Panc1 (cell line): ENCODE data around the gene PDZRN4. TPM values are rescaled to one million over a fixed set of nuclear protein-coding genes. Genes with fewer than 3 reads are reported as not detected.
A peak's percentile ranks its signal among the peaks of the same experiment; 100 is the strongest.
"Not testable (repeated sequence)": the region's sequence is repeated elsewhere in the genome, so short reads cannot be mapped to it uniquely, and the experiment has no call there.

Experiments
- ATAC-seq: fragments of 200-7000 bp; cut with Tn5 transposase; 2 replicates; pipeline ENCODE4 v1.9.1; 2020; ENCODE audit warnings: mild to moderate bottlenecking, moderate library complexity
- BruUV-seq: library from RNA; stranded (reverse); fragments of 400-500 nt; replicated peaks from 2 replicates; lab custom pipeline; 2021; lab: Mats Ljungman, UMichigan
- CTCF ChIA-PET: fragments of 300-600 bp; sonication (Branson Sonifier 250); formaldehyde crosslinking; loops from one replicate; lab custom pipeline; 2022; ENCODE audit warnings: antibody characterized with exemption; lab: Charles Lee
- POLR2A ChIA-PET: fragments of 300-600 bp; sonication (Branson Sonifier 250); formaldehyde crosslinking; loops from one replicate; lab custom pipeline; 2022; ENCODE audit warnings: antibody characterized with exemption; lab: Charles Lee
- DNase-seq: peaks from one replicate; pipeline ENCODE4 v3.0.0-alpha.2; 2010; ENCODE audit warnings: low read depth, low spot score
- H3K27ac ChIP-seq: 2 replicates; pipeline ENCODE4 v1.5.1; 2011; ENCODE audit warnings: mild to moderate bottlenecking, low read length, inconsistent platforms
- H3K27me3 ChIP-seq: fragments of 200-500 bp; sonication (Bioruptor generic); 2 replicates; pipeline ENCODE4 v1.6.0; 2014; ENCODE audit warnings: low read length, inconsistent platforms; ENCODE audit not compliant: control insufficient read depth, insufficient read depth
- H3K36me3 ChIP-seq: fragments of 200-500 bp; sonication (Bioruptor generic); 2 replicates; pipeline ENCODE4 v1.5.1; 2014; ENCODE audit warnings: inconsistent platforms, mild to moderate bottlenecking, low read length, moderate library complexity; ENCODE audit not compliant: control insufficient read depth, insufficient read depth
- H3K4me1 ChIP-seq: 2 replicates; pipeline ENCODE4 v1.5.1; 2011; ENCODE audit warnings: inconsistent platforms, mild to moderate bottlenecking, low read length, moderate library complexity; ENCODE audit not compliant: control insufficient read depth, insufficient read depth
- H3K4me3 ChIP-seq, 2 experiments: 2 replicates each; pipeline ENCODE4 v1.5.1; 2011 to 2012; ENCODE audit warnings: low read depth in 2 of 2, low read length in 2 of 2, mild to moderate bottlenecking in 2 of 2, inconsistent platforms in 1 of 2, moderate library complexity in 1 of 2
- H3K9me3 ChIP-seq: fragments of 200-500 bp; sonication (Bioruptor generic); 2 replicates; pipeline ENCODE4 v1.5.1; 2014; ENCODE audit warnings: low read depth, mild to moderate bottlenecking, inconsistent platforms, low read length, moderate library complexity; ENCODE audit not compliant: control insufficient read depth, insufficient read depth
- CTCF ChIP-seq: fragments of 450-650 bp; IDR thresholded peaks from 2 replicates; pipeline ENCODE4 v1.5.1; 2017; ENCODE audit warnings: mild to moderate bottlenecking
- POLR2AphosphoS5 ChIP-seq: IDR thresholded peaks from 2 replicates; pipeline ENCODE4 v1.6.1; 2012; ENCODE audit warnings: mild to moderate bottlenecking, low read depth, low read length, moderate library complexity
- SIN3A ChIP-seq: IDR thresholded peaks from 2 replicates; pipeline ENCODE4 v1.6.1; 2012; ENCODE audit warnings: low read depth, mild to moderate bottlenecking, low read length, moderate library complexity, borderline replicate concordance; ENCODE audit not compliant: insufficient read depth
- TCF7L2 ChIP-seq: IDR thresholded peaks from 2 replicates; pipeline ENCODE4 v1.6.1; 2011; ENCODE audit warnings: mild to moderate bottlenecking, low read depth, low read length, inconsistent platforms
- in situ Hi-C: cut with HindIII; loops from 2 replicates; pipeline ENCODE4 v1.10.0; 2016; ENCODE audit warnings: low sequenced_read_pairs, low pct_unique_long_range_greater_than_20kb
- intact Hi-C: fragments of 100-400 bp; cut with micrococcal nuclease; formaldehyde crosslinking; loops from one replicate; pipeline ENCODE4 v1.10.0; 2022; ENCODE audit not compliant: unreplicated experiment
- total RNA-seq: library from RNA; stranded (reverse); gene quantifications from one replicate; pipeline ENCODE4 v1.2.1, GENCODE V29; 2021; ENCODE audit not compliant: unreplicated experiment
- TF ChIP-seq, protein P1 (sequence below), 2 experiments: IDR thresholded peaks; 2 replicates each; pipeline ENCODE4 v1.6.1; 2011 to 2012; ENCODE audit warnings: low read depth in 2 of 2, control low read depth in 1 of 2, low read length in 1 of 2, mild to moderate bottlenecking in 1 of 2, moderate library complexity in 1 of 2; ENCODE audit not compliant: insufficient read depth in 1 of 2

Gene PDZRN4
- total RNA-seq, 1 experiment from 2014 or later = not detected

DNA sequence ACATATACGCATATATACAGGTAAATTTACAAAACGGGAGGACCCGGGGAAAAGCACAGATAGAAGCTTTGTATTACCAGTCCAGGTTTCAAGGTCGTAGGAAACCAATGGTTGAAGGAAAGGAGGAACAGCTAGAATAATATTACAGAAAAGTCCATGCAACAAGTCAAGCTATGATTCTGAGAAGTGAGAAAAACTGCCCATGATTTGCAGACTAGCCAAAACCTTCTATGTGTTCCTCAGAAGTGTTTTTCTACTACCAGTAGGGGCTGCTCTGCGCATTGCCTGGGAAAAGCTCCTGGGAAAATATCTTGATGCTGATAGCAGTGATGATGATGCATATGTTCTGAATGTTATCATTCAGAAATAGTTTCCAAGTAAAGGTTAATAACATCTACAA is 2.2 kb downstream of the PDZRN4 start:
- ATAC-seq = peak; percentile 77; the same call in 1 of the 2 replicates
- H3K4me1 ChIP-seq = no peaks in the 10 kb centered on the region
- peaks cover 12% of the 10 kb centered on the region for H3K27me3 ChIP-seq
- in situ Hi-C loops (no loop called here), intact Hi-C loops (no loop called here)
- no peaks in the 10 kb centered on the region for H3K36me3 ChIP-seq
- ChIA-PET CTCF (interaction anchor here (0.9 to 1.1 kb wide), 2 partner anchors 17 to 914 kb away, joined by 4 read pairs; no protein-coding TSS in a partner anchor), POLR2A (interaction anchor here (0.6 kb wide), 1 partner anchor 1773 kb away, joined by 3 read pairs; no protein-coding TSS in a partner anchor)
- no peak for TF ChIP-seq TCF7L2
- TF ChIP-seq CTCF = peak; percentile 61
- H3K4me3 ChIP-seq = no peak overlapping the region
- H3K27ac ChIP-seq = no peak overlapping the region
- no TSS peak for BruUV-seq
- DNase-seq = no peak
- no peaks in the 10 kb centered on the region for H3K9me3 ChIP-seq

GRCh38 chr12:41191549-41191948 is 3.4 kb downstream of the PDZRN4 start:
- intact Hi-C loops, H3K4me3 ChIP-seq, H3K9me3 ChIP-seq, H3K4me1 ChIP-seq, H3K27ac ChIP-seq, POLR2A ChIA-PET, CTCF ChIA-PET, DNase-seq, H3K36me3 ChIP-seq, BruUV-seq, ATAC-seq, in situ Hi-C loops: not testable (repeated sequence)
- peaks cover 12% of the 10 kb centered on the region for H3K27me3 ChIP-seq

DNA sequence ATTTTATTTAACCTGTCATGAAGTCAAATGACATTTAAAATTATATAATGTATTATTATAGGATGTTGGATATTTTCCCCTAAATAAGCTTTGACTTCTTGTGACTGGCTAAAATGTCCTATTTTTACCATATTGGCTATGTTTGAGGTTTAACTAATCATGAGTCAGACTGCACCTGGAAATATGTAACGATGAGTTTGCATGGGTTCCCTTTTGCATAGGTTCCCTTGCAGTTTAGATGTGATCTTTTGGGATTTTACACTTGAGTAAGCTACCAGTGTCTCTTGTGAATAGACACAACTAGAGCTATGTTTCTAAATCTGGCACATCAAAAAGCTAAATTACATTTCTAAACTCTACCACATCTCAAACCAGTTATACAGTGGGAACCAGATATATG is 5.2 kb downstream of the PDZRN4 start:
- DNase-seq (no peak), ATAC-seq (no peak)
- Histone ChIP-seq H3K9me3 (no peaks in the 10 kb centered on the region), H3K36me3 (no peaks in the 10 kb centered on the region), H3K4me1 (no peaks in the 10 kb centered on the region), H3K27me3 (peaks cover 12% of the 10 kb centered on the region), H3K27ac (no peak overlapping the region), H3K4me3 (no peak overlapping the region)
- no TSS peak for BruUV-seq
- POLR2A ChIA-PET = no interaction called here
- CTCF ChIA-PET = no interaction called here
- in situ Hi-C loops (no loop called here), intact Hi-C loops (no loop called here)
- TF ChIP-seq CTCF = no peak
- TF ChIP-seq, protein P1, sequence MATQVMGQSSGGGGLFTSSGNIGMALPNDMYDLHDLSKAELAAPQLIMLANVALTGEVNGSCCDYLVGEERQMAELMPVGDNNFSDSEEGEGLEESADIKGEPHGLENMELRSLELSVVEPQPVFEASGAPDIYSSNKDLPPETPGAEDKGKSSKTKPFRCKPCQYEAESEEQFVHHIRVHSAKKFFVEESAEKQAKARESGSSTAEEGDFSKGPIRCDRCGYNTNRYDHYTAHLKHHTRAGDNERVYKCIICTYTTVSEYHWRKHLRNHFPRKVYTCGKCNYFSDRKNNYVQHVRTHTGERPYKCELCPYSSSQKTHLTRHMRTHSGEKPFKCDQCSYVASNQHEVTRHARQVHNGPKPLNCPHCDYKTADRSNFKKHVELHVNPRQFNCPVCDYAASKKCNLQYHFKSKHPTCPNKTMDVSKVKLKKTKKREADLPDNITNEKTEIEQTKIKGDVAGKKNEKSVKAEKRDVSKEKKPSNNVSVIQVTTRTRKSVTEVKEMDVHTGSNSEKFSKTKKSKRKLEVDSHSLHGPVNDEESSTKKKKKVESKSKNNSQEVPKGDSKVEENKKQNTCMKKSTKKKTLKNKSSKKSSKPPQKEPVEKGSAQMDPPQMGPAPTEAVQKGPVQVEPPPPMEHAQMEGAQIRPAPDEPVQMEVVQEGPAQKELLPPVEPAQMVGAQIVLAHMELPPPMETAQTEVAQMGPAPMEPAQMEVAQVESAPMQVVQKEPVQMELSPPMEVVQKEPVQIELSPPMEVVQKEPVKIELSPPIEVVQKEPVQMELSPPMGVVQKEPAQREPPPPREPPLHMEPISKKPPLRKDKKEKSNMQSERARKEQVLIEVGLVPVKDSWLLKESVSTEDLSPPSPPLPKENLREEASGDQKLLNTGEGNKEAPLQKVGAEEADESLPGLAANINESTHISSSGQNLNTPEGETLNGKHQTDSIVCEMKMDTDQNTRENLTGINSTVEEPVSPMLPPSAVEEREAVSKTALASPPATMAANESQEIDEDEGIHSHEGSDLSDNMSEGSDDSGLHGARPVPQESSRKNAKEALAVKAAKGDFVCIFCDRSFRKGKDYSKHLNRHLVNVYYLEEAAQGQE (IDR thresholded peaks at IDR 0.05; ENCODE audit: insufficient read depth in 1 of 2, low read depth in 2 of 2, low read length in 1 of 2) = no peak
- TF ChIP-seq SIN3A = no peak
- no peak for TF ChIP-seq POLR2AphosphoS5
- no peak for TF ChIP-seq TCF7L2
